SKM-1 (cell line): ENCODE measurements around the gene ANKAR.
"Not testable (repeated sequence)": the region's sequence is repeated elsewhere in the genome, so short reads cannot be mapped to it uniquely, and the experiment has no call there.

Experiments
- DNase-seq: peaks from one replicate; lab custom pipeline; 2025; ENCODE audit not compliant: unreplicated experiment; lab: John Stamatoyannopoulos, UW

The ANKAR gene

DNA sequence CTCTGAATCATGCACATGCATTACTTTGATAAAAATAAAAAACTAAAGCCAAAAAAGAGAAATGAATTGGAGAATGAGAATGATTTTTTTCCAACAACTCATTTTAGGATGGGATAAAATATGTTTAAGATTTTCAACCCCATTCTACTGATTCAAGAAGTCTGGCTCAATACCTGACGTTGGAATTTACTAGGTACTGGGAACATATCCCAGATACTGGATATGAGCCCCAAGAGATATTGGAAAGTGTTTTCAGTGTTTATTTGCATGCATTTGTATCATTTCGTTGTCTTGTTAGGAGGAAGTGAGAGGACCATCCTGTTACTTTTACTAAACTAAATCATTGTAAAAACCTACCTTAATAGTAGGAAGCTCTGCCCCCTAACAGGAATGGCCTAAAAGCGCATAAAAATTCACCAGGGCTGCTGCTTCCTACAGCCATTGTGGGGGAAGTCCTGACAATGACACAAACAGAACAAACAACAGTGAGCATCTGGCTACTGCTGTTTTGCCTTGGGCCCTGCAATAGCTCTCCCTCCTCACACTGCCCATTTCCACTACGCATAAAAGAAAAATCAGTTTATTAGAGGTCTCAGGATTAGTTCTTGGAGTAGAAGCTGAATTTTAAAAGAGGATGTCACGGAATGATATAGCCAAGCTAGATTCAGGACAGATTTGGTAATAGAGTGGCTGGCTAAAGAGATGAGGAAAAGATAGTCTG lies 35.2 kb downstream of the ANKAR start:
- DNase-seq: no peak

- not testable (repeated sequence) for DNase-seq
Measured at GRCh38 chr2:189717593-189717992, 43.1 kb downstream of the ANKAR start.

DNA sequence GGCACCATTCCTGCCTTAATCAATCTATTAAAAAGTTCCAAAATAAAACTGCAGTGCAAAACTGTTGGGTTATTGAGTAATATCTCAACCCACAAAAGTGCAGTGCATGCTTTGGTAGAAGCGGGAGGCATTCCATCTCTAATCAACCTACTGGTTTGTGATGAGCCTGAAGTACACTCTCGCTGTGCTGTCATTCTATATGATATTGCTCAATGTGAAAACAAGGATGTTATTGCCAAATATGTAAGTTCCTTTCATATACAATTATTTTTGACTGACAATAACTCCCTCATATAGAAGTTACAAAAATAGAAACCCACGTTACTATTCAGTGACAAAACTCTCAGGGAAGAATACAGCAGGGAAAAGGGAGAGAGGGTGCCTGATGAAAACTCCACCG lies 45.1 kb downstream of the ANKAR start:
- no peak for DNase-seq

GRCh38 chr2:189723192-189723591 lies 48.7 kb downstream of the ANKAR start:
- no peak for DNase-seq
